ENCODE data around the gene MMP8. TPM values are rescaled to one million over a fixed set of nuclear protein-coding genes. Genes with fewer than 3 reads are reported as not detected.

The MMP8 gene
- total and polyA plus RNA-seq, 7 donors, result 0.03 to 0.59 (median 0.04) TPM; not detected in 2

- Histone ChIP-seq H3K4me3 (no peak overlapping the region), H3K9me3 (no peaks in the 10 kb centered on the region), H3K4me1 (no peaks in the 10 kb centered on the region), H3K27me3 (ENCODE audit: insufficient read depth in 3 of 3, low read length in 2 of 3) (peaks cover 0 to 4% (median 0%) of the 10 kb centered on the region in 3 donors), H3K27ac (no peak overlapping the region), H3K36me3 (ENCODE audit: insufficient read depth in 1 of 2, low read depth in 1 of 2) (no peaks in the 10 kb centered on the region)
- DNase-seq, result no peak
- TF ChIP-seq, protein P1, sequence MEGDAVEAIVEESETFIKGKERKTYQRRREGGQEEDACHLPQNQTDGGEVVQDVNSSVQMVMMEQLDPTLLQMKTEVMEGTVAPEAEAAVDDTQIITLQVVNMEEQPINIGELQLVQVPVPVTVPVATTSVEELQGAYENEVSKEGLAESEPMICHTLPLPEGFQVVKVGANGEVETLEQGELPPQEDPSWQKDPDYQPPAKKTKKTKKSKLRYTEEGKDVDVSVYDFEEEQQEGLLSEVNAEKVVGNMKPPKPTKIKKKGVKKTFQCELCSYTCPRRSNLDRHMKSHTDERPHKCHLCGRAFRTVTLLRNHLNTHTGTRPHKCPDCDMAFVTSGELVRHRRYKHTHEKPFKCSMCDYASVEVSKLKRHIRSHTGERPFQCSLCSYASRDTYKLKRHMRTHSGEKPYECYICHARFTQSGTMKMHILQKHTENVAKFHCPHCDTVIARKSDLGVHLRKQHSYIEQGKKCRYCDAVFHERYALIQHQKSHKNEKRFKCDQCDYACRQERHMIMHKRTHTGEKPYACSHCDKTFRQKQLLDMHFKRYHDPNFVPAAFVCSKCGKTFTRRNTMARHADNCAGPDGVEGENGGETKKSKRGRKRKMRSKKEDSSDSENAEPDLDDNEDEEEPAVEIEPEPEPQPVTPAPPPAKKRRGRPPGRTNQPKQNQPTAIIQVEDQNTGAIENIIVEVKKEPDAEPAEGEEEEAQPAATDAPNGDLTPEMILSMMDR (IDR thresholded peaks at IDR 0.05), result no peak
- 55 to 66% (median 61%) methylated on average over 3 of the region's 3 CpGs for WGBS, 3 donors
- ATAC-seq, result no peak
- intact Hi-C loops (cut with DNase I), result loop anchor here in 1 of 2 donors (5.0 to 10.0 kb wide), 2 partner anchors 325 to 377 kb away; partner anchors contain the start of gene BIRC2
These were observed 55.1 kb downstream of the MMP8 start for GRCh38 chr11:102669664-102670063.

DNA sequence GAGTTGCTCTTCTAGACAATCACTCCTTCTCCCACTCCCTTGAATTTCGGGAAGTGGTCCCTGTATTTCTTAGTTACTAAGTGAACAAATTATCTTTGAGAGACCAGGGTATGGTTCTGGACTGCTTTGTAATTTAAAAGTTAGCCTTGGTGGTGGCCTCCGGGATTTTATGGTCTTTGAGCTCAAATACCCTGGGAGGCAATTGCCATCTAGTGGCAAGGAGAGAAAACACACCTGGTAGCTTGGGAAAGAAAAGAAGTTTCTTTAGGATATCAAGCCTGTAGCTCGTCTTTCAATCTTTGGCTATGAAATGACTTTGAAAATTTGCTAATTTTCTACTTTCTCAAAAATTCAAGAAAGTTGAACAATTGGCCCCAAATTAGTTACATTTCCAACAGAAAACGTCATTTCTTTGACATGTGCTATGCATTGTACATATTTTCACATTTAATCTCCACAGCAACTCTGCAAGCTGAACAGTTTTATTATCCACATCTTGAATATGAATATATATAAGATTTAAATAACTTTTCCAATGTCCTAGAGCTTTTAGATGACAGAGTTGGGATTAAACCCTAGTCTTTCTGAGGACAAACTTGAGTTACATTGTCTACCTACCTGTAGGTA is 58.3 kb downstream of the MMP8 start:
- H3K9me3 ChIP-seq, result no peaks in the 10 kb centered on the region
- H3K27me3 ChIP-seq (ENCODE audit: insufficient read depth in 3 of 3, low read length in 2 of 3), result peaks cover 0 to 4% (median 0%) of the 10 kb centered on the region in 3 donors
- TF ChIP-seq, protein P1 (IDR thresholded peaks at IDR 0.05), result peak; percentile 60
- no peak overlapping the region for H3K4me3 ChIP-seq
- no peaks in the 10 kb centered on the region for H3K36me3 ChIP-seq (ENCODE audit: insufficient read depth in 1 of 2, low read depth in 1 of 2)
- intact Hi-C loops (cut with DNase I), result loop anchor here in 1 of 2 donors (5.0 to 10.0 kb wide), 2 partner anchors 322 to 374 kb away; partner anchors contain the start of gene BIRC2
- H3K27ac ChIP-seq, result no peak overlapping the region
- DNase-seq (no peak), ATAC-seq (no peak)
- no peaks in the 10 kb centered on the region for H3K4me1 ChIP-seq
- WGBS, 3 donors, result 7 to 8% (median 7%) methylated on average over 4 of the region's 4 CpGs

- no peak overlapping the region for H3K4me3 ChIP-seq
- WGBS, 3 donors, result 66 to 70% (median 69%) methylated on average over 13 of the region's 13 CpGs
- TF ChIP-seq, protein P1 (IDR thresholded peaks at IDR 0.05), result no peak
These were observed 60.6 kb downstream of the MMP8 start for GRCh38 chr11:102664001-102664752.

DNA sequence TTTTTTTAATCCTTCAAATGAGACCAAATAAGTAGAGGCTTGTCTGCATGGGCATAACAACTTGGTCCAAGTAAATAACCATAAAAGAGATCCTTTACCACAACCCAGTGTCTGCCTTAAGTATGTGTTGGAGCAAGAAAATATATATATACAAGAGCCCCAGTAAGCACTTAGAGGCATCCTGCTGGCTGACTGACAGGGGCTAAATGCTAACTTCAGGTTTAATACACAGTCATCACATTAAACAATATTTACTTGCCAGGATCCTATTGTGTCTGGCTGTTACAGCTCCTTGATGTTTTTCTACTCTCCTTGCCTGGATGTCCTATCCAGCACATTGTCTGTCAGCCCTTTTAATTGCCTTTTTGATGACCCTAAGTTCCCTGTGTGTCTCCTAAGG is 62.1 kb downstream of the MMP8 start:
- intact Hi-C loops (cut with DNase I), result loop anchor here in 1 of 2 donors (10.0 kb wide), 1 partner anchor 318 kb away; the partner anchor contains the start of gene BIRC2
- no peaks in the 10 kb centered on the region for H3K36me3 ChIP-seq (ENCODE audit: insufficient read depth in 1 of 2, low read depth in 1 of 2)
- peaks cover 0 to 4% (median 0%) of the 10 kb centered on the region in 3 donors for H3K27me3 ChIP-seq (ENCODE audit: insufficient read depth in 3 of 3, low read length in 2 of 3)
- DNase-seq (no peak), ATAC-seq (no peak)
- H3K4me1 ChIP-seq, result no peaks in the 10 kb centered on the region
- TF ChIP-seq, protein P1 (IDR thresholded peaks at IDR 0.05), result no peak
- H3K9me3 ChIP-seq, result no peaks in the 10 kb centered on the region
- H3K4me3 ChIP-seq, result no peak overlapping the region
- no peak overlapping the region for H3K27ac ChIP-seq

More at GRCh38 chr11:102664001-102664752, 60.6 kb downstream of the MMP8 start:
- Histone ChIP-seq H3K4me1 (no peaks in the 10 kb centered on the region), H3K27me3 (ENCODE audit: insufficient read depth in 3 of 3, low read length in 2 of 3) (peaks cover 0 to 4% (median 0%) of the 10 kb centered on the region in 3 donors), H3K9me3 (no peaks in the 10 kb centered on the region), H3K36me3 (ENCODE audit: insufficient read depth in 1 of 2, low read depth in 1 of 2) (no peaks in the 10 kb centered on the region), H3K27ac (no peak overlapping the region)
- DNase-seq (no peak), ATAC-seq (no peak)
- intact Hi-C loops (cut with DNase I), result loop anchor here in 1 of 2 donors (10.0 kb wide), 1 partner anchor 319 kb away; the partner anchor contains the start of gene BIRC2

Other genes starting within 250 kb of the MMP8 start
- gene MMP7, start 194.2 kb downstream of the MMP8 start, total RNA-seq, result not detected
- gene MMP7, start 194.2 kb downstream of the MMP8 start, polyA plus RNA-seq, result under 1 TPM in 1 of 3 donors, not detected in 2; 0.31 TPM
- not detected for gene MMP20, start 99.6 kb downstream of the MMP8 start, total RNA-seq
- gene MMP20, start 99.6 kb downstream of the MMP8 start, polyA plus RNA-seq, result not detected
- not detected for gene MMP27, start 19.2 kb downstream of the MMP8 start, total RNA-seq
- gene MMP27, start 19.2 kb downstream of the MMP8 start, polyA plus RNA-seq, result under 1 TPM in 2 of 3 donors, not detected in 1; 0.06 to 0.08 TPM
- not detected for gene MMP10, start 55.7 kb upstream of the MMP8 start, total RNA-seq
- gene MMP10, start 55.7 kb upstream of the MMP8 start, polyA plus RNA-seq, result under 1 TPM in 2 of 3 donors, not detected in 1; 0.14 to 0.17 TPM
- under 1 TPM in 3 of 4 donors, not detected in 1; 0.17 to 0.77 (median 0.54) TPM for gene MMP1, start 73.2 kb upstream of the MMP8 start, total RNA-seq
- 1 to 10 TPM in 1 of 3 donors, under 1 TPM in 2; 0.03 to 4.7 (median 0.25) TPM for gene MMP1, start 73.2 kb upstream of the MMP8 start, polyA plus RNA-seq
- gene MMP3, start 118.7 kb upstream of the MMP8 start, total RNA-seq, result 1 to 10 TPM in 2 of 4 donors, under 1 TPM in 2; 0.17 to 5.7 (median 0.94) TPM
- 1 to 10 TPM in 2 of 3 donors, under 1 TPM in 1; 0.68 to 7.3 (median 2.0) TPM for gene MMP3, start 118.7 kb upstream of the MMP8 start, polyA plus RNA-seq
- gene MMP12, start 150.0 kb upstream of the MMP8 start, total RNA-seq, result not detected
- gene MMP12, start 150.0 kb upstream of the MMP8 start, polyA plus RNA-seq, result not detected
- gene MMP13, start 230.8 kb upstream of the MMP8 start, total RNA-seq, result not detected
- gene MMP13, start 230.8 kb upstream of the MMP8 start, polyA plus RNA-seq, result not detected

Data from psoas muscle (tissue), 8 donors.